ENCODE measurements around the gene TRIM2.

TRIM2 gene

GRCh38 chr4:153209410-153209809 is 5.2 kb downstream of the TRIM2 start:
- no peak overlapping the region for H3K4me3 ChIP-seq (replicated peaks; ENCODE audit: insufficient read depth, low read length)
- no peaks in the 10 kb centered on the region for H3K27me3 ChIP-seq (ENCODE audit: insufficient read depth, poor library complexity, severe bottlenecking)
- no peak for TF ChIP-seq REST (IDR thresholded peaks at IDR 0.05; ENCODE audit: insufficient replicate concordance, low read depth)
- no peak for TF ChIP-seq GABPA (IDR thresholded peaks at IDR 0.05; ENCODE audit: low read depth)
- TF ChIP-seq SPI1 (IDR thresholded peaks at IDR 0.05; ENCODE audit: borderline replicate concordance, low read depth): no peak
- TF ChIP-seq POLR2AphosphoS5 (IDR thresholded peaks at IDR 0.05; ENCODE audit: low read depth): no peak
- TF ChIP-seq, protein P1, sequence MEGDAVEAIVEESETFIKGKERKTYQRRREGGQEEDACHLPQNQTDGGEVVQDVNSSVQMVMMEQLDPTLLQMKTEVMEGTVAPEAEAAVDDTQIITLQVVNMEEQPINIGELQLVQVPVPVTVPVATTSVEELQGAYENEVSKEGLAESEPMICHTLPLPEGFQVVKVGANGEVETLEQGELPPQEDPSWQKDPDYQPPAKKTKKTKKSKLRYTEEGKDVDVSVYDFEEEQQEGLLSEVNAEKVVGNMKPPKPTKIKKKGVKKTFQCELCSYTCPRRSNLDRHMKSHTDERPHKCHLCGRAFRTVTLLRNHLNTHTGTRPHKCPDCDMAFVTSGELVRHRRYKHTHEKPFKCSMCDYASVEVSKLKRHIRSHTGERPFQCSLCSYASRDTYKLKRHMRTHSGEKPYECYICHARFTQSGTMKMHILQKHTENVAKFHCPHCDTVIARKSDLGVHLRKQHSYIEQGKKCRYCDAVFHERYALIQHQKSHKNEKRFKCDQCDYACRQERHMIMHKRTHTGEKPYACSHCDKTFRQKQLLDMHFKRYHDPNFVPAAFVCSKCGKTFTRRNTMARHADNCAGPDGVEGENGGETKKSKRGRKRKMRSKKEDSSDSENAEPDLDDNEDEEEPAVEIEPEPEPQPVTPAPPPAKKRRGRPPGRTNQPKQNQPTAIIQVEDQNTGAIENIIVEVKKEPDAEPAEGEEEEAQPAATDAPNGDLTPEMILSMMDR (IDR thresholded peaks at IDR 0.05; ENCODE audit: insufficient read depth, low read length): no peak
- DNase-seq (ENCODE audit: low read depth in 1 of 2, low spot score in 1 of 2): no peak
- H3K27ac ChIP-seq (replicated peaks): no peak overlapping the region

DNA sequence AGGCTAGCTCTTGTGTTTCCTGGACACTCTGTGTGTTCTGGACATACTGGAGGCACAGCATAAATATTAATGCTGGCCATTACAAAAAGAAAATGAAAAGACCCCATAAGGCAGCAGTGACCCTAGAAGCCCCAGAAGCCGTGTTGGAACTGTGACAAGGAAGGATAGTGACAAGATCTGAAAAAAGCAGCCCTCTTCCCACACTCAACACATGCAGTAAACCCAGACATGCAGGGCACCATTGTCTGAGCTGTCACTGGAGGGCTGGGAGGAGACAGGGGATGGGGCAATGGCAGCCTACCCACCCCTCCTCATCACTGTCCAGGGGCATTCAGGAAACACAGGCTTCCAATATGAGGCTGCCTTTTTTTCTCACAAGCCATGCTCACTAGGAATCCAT is 6.5 kb downstream of the TRIM2 start:
- Histone ChIP-seq H3K4me3 (replicated peaks; ENCODE audit: insufficient read depth, low read length) (no peak overlapping the region), H3K27ac (replicated peaks) (no peak overlapping the region), H3K27me3 (ENCODE audit: insufficient read depth, poor library complexity, severe bottlenecking) (no peaks in the 10 kb centered on the region)
- no peak for DNase-seq (ENCODE audit: low read depth in 1 of 2, low spot score in 1 of 2)
- TF ChIP-seq POLR2AphosphoS5 (IDR thresholded peaks at IDR 0.05; ENCODE audit: low read depth) (no peak), GABPA (IDR thresholded peaks at IDR 0.05; ENCODE audit: low read depth) (no peak), SPI1 (IDR thresholded peaks at IDR 0.05; ENCODE audit: borderline replicate concordance, low read depth) (no peak), REST (IDR thresholded peaks at IDR 0.05; ENCODE audit: insufficient replicate concordance, low read depth) (no peak)
- TF ChIP-seq, protein P1 (IDR thresholded peaks at IDR 0.05; ENCODE audit: insufficient read depth, low read length): no peak

GRCh38 chr4:153211986-153212728 is 7.9 kb downstream of the TRIM2 start:
- no peak overlapping the region for H3K4me3 ChIP-seq (replicated peaks; ENCODE audit: insufficient read depth, low read length)

More at GRCh38 chr4:153211986-153212728, 7.9 kb downstream of the TRIM2 start:
- TF ChIP-seq REST (IDR thresholded peaks at IDR 0.05; ENCODE audit: insufficient replicate concordance, low read depth) (no peak), GABPA (IDR thresholded peaks at IDR 0.05; ENCODE audit: low read depth) (no peak), SPI1 (IDR thresholded peaks at IDR 0.05; ENCODE audit: borderline replicate concordance, low read depth) (no peak), POLR2AphosphoS5 (IDR thresholded peaks at IDR 0.05; ENCODE audit: low read depth) (no peak)
- TF ChIP-seq, protein P1 (IDR thresholded peaks at IDR 0.05; ENCODE audit: insufficient read depth, low read length): no peak
- H3K27me3 ChIP-seq (ENCODE audit: insufficient read depth, poor library complexity, severe bottlenecking): peaks cover 2% of the 10 kb centered on the region
- DNase-seq (ENCODE audit: low read depth in 1 of 2, low spot score in 1 of 2): no peak
- H3K27ac ChIP-seq (replicated peaks): no peak overlapping the region

Measured in HL-60 (cell line).